Measurements from ENCODE around the gene TP53BP2.

- TF ChIP-seq CTCF (IDR thresholded peaks at IDR 0.05): no peak
- TF ChIP-seq POLR2A (IDR thresholded peaks at IDR 0.05): no peak
Measured at GRCh38 chr1:223765036-223765718, 80.6 kb downstream of the TP53BP2 start.
